GM10248 (cell line): ENCODE data around the gene LYPD8.

Source experiments
- CTCF ChIA-PET: fragments of 300-600 bp; sonication (Branson Sonifier 250); formaldehyde crosslinking; extraction: SDS; loops from one replicate; lab custom pipeline; 2021; ENCODE audit warnings: antibody characterized with exemption; lab: Yijun Ruan, JAX
- POLR2A ChIA-PET: fragments of 350-650 bp; sonication (Branson Sonifier 250); formaldehyde crosslinking; extraction: SDS; loops from one replicate; lab custom pipeline; 2020; ENCODE audit warnings: antibody characterized with exemption; lab: Yijun Ruan, JAX
- DNase-seq: peaks from one replicate; pipeline ENCODE4 v3.0.0; 2012; ENCODE audit errors: extremely low spot score
- CTCF ChIP-seq: IDR thresholded peaks from 2 replicates; pipeline ENCODE4 v1.5.1; 2012; ENCODE audit warnings: mild to moderate bottlenecking, low read depth; ENCODE audit errors: extremely low read depth, missing control alignments, control extremely low read depth

Gene LYPD8

GRCh38 chr1:248740876-248741275, 14.7 kb downstream of the LYPD8 start:
- no peak for TF ChIP-seq CTCF
- CTCF ChIA-PET: no interaction called here
- POLR2A ChIA-PET: no interaction called here
- no peak for DNase-seq

- CTCF ChIA-PET: interaction anchor here (1.5 kb wide), 1 partner anchor 67 kb away, joined by 3 read pairs; no protein-coding TSS in a partner anchor
- no peak for DNase-seq
- POLR2A ChIA-PET: no interaction called here
- no peak for TF ChIP-seq CTCF
These were observed 15.9 kb downstream of the LYPD8 start for GRCh38 chr1:248739572-248740205.

- CTCF ChIA-PET: no interaction called here
- no peak for TF ChIP-seq CTCF
- DNase-seq: no peak
- POLR2A ChIA-PET: no interaction called here
These were observed 18.1 kb downstream of the LYPD8 start for GRCh38 chr1:248737457-248737856.

- POLR2A ChIA-PET: no interaction called here
- CTCF ChIA-PET: no interaction called here
- DNase-seq: no peak
- TF ChIP-seq CTCF: no peak
These were observed 18.6 kb downstream of the LYPD8 start for GRCh38 chr1:248736977-248737376.

- DNase-seq: no peak
- ChIA-PET CTCF (interaction anchor here (1.2 to 1.7 kb wide), 2 partner anchors 10 to 47 kb away, joined by 3 to 4 read pairs; no protein-coding TSS in a partner anchor), POLR2A (no interaction called here)
- no peak for TF ChIP-seq CTCF
These were observed 22.0 kb downstream of the LYPD8 start for GRCh38 chr1:248733566-248733965.

- no peak for DNase-seq
- no peak for TF ChIP-seq CTCF
- ChIA-PET CTCF (no interaction called here), POLR2A (no interaction called here)
These were observed 24.8 kb downstream of the LYPD8 start for GRCh38 chr1:248730507-248731335.
